ENCODE data around the gene SNAP23.

SNAP23 gene

GRCh38 chr15:42504631-42505030 lies 9.2 kb downstream of the SNAP23 start:
- no peak overlapping the region for H2AFZ ChIP-seq (ENCODE audit: low read length)
- H3K4me2 ChIP-seq (ENCODE audit: insufficient read depth, low read length, poor library complexity, severe bottlenecking), result no peak overlapping the region
- H3K4me3 ChIP-seq (ENCODE audit: low read length in 2 of 2), result no peak overlapping the region
- H3K36me3 ChIP-seq (replicated peaks in 1 of 2; ENCODE audit: control insufficient read depth in 2 of 2, insufficient read depth in 2 of 2, low read length in 2 of 2), result peaks cover 0 to 12% of the 10 kb centered on the region in 2 donors
- no peaks in the 10 kb centered on the region for H3K4me1 ChIP-seq (ENCODE audit: control insufficient read depth in 2 of 2, insufficient read depth in 1 of 2, low read depth in 1 of 2, low read length in 2 of 2)
- no peak overlapping the region for H2AK5ac ChIP-seq (ENCODE audit: low read depth, low read length)
- no peak overlapping the region for H3K18ac ChIP-seq (ENCODE audit: low read length)
- no peak overlapping the region for H2BK15ac ChIP-seq (ENCODE audit: low read length)
- H2BK12ac ChIP-seq (ENCODE audit: low read length), result no peak overlapping the region
- no peak overlapping the region for H4K8ac ChIP-seq (ENCODE audit: low read depth, low read length)
- H3K9me3 ChIP-seq (replicated peaks in 1 of 2; ENCODE audit: control insufficient read depth in 2 of 2, insufficient read depth in 1 of 2, low read depth in 1 of 2, low read length in 2 of 2), result no peaks in the 10 kb centered on the region
- no peak overlapping the region for H3K9ac ChIP-seq (ENCODE audit: low read depth, low read length, poor library complexity)
- no peak overlapping the region for H2BK120ac ChIP-seq (ENCODE audit: low read depth, low read length)
- no CpG with 5 or more reads among the region's 3 CpGs for WGBS, 2 donors (ENCODE audit: extremely low coverage in 2 of 2, insufficient read length in 2 of 2, insufficient replicate concordance in 1 of 2)
- H4K91ac ChIP-seq (ENCODE audit: low read depth, low read length, poor library complexity), result no peak overlapping the region
- no peak overlapping the region for H3K27ac ChIP-seq (replicated peaks; ENCODE audit: low read length)
- no peak overlapping the region for H3K4ac ChIP-seq (ENCODE audit: low read length)
- H3K14ac ChIP-seq (ENCODE audit: low read length), result no peak overlapping the region
- H3K23ac ChIP-seq (ENCODE audit: low read depth, low read length, poor library complexity), result no peak overlapping the region
- DNase-seq (ENCODE audit: low spot score), result no peak
- H3K27me3 ChIP-seq (ENCODE audit: control insufficient read depth in 3 of 3, insufficient read depth in 3 of 3, low read depth in 1 of 3, low read length in 3 of 3), result no peaks in the 10 kb centered on the region
- H3K79me1 ChIP-seq (ENCODE audit: low read depth, low read length), result no peaks in the 10 kb centered on the region
- H2BK5ac ChIP-seq (ENCODE audit: low read length), result no peak overlapping the region

GRCh38 chr15:42507514-42507913 lies 12.1 kb downstream of the SNAP23 start:
- Histone ChIP-seq H3K27me3 (ENCODE audit: control insufficient read depth in 3 of 3, insufficient read depth in 3 of 3, low read depth in 1 of 3, low read length in 3 of 3) (no peaks in the 10 kb centered on the region), H3K4ac (ENCODE audit: low read length) (no peak overlapping the region), H3K9ac (ENCODE audit: low read depth, low read length, poor library complexity) (no peak overlapping the region), H4K91ac (ENCODE audit: low read depth, low read length, poor library complexity) (no peak overlapping the region), H2BK15ac (ENCODE audit: low read length) (no peak overlapping the region), H3K23ac (ENCODE audit: low read depth, low read length, poor library complexity) (no peak overlapping the region), H3K79me1 (ENCODE audit: low read depth, low read length) (no peaks in the 10 kb centered on the region), H3K36me3 (replicated peaks in 1 of 2; ENCODE audit: control insufficient read depth in 2 of 2, insufficient read depth in 2 of 2, low read length in 2 of 2) (peaks cover 0 to 34% of the 10 kb centered on the region in 2 donors), H2BK120ac (ENCODE audit: low read depth, low read length) (no peak overlapping the region), H3K27ac (replicated peaks; ENCODE audit: low read length) (no peak overlapping the region), H3K4me1 (ENCODE audit: control insufficient read depth in 2 of 2, insufficient read depth in 1 of 2, low read depth in 1 of 2, low read length in 2 of 2) (no peaks in the 10 kb centered on the region), H2AK5ac (ENCODE audit: low read depth, low read length) (no peak overlapping the region), H4K8ac (ENCODE audit: low read depth, low read length) (no peak overlapping the region), H3K4me3 (ENCODE audit: low read length in 2 of 2) (no peak overlapping the region), H3K4me2 (ENCODE audit: insufficient read depth, low read length, poor library complexity, severe bottlenecking) (no peak overlapping the region), H2AFZ (ENCODE audit: low read length) (no peak overlapping the region), H3K9me3 (replicated peaks in 1 of 2; ENCODE audit: control insufficient read depth in 2 of 2, insufficient read depth in 1 of 2, low read depth in 1 of 2, low read length in 2 of 2) (no peaks in the 10 kb centered on the region), H3K18ac (ENCODE audit: low read length) (no peak overlapping the region), H2BK5ac (ENCODE audit: low read length) (no peak overlapping the region), H2BK12ac (ENCODE audit: low read length) (no peak overlapping the region), H3K14ac (ENCODE audit: low read length) (no peak overlapping the region)
- no peak for DNase-seq (ENCODE audit: low spot score)
- WGBS, 2 donors (ENCODE audit: extremely low coverage in 2 of 2, insufficient read length in 2 of 2, insufficient replicate concordance in 1 of 2), result no CpG with 5 or more reads among the region's 4 CpGs

- no peak overlapping the region for H3K27ac ChIP-seq (replicated peaks; ENCODE audit: low read length)
- H4K8ac ChIP-seq (ENCODE audit: low read depth, low read length), result no peak overlapping the region
- H3K23ac ChIP-seq (ENCODE audit: low read depth, low read length, poor library complexity), result no peak overlapping the region
- no peak overlapping the region for H3K4me3 ChIP-seq (ENCODE audit: low read length in 2 of 2)
- H3K4me1 ChIP-seq (ENCODE audit: control insufficient read depth in 2 of 2, insufficient read depth in 1 of 2, low read depth in 1 of 2, low read length in 2 of 2), result no peaks in the 10 kb centered on the region
- H3K4ac ChIP-seq (ENCODE audit: low read length), result no peak overlapping the region
- H3K27me3 ChIP-seq (ENCODE audit: control insufficient read depth in 3 of 3, insufficient read depth in 3 of 3, low read depth in 1 of 3, low read length in 3 of 3), result no peaks in the 10 kb centered on the region
- peaks cover 0 to 41% of the 10 kb centered on the region in 2 donors for H3K36me3 ChIP-seq (replicated peaks in 1 of 2; ENCODE audit: control insufficient read depth in 2 of 2, insufficient read depth in 2 of 2, low read length in 2 of 2)
- H3K9me3 ChIP-seq (replicated peaks in 1 of 2; ENCODE audit: control insufficient read depth in 2 of 2, insufficient read depth in 1 of 2, low read depth in 1 of 2, low read length in 2 of 2), result no peaks in the 10 kb centered on the region
- no peak overlapping the region for H2BK120ac ChIP-seq (ENCODE audit: low read depth, low read length)
- no peak overlapping the region for H2AK5ac ChIP-seq (ENCODE audit: low read depth, low read length)
- no peak overlapping the region for H4K91ac ChIP-seq (ENCODE audit: low read depth, low read length, poor library complexity)
- no CpG with 5 or more reads among the region's 9 CpGs for WGBS, 2 donors (ENCODE audit: extremely low coverage in 2 of 2, insufficient read length in 2 of 2, insufficient replicate concordance in 1 of 2)
- H2BK15ac ChIP-seq (ENCODE audit: low read length), result no peak overlapping the region
- H3K14ac ChIP-seq (ENCODE audit: low read length), result no peak overlapping the region
- H3K18ac ChIP-seq (ENCODE audit: low read length), result no peak overlapping the region
- DNase-seq (ENCODE audit: low spot score), result no peak
- no peak overlapping the region for H3K9ac ChIP-seq (ENCODE audit: low read depth, low read length, poor library complexity)
- H3K4me2 ChIP-seq (ENCODE audit: insufficient read depth, low read length, poor library complexity, severe bottlenecking), result no peak overlapping the region
- no peaks in the 10 kb centered on the region for H3K79me1 ChIP-seq (ENCODE audit: low read depth, low read length)
- no peak overlapping the region for H2BK12ac ChIP-seq (ENCODE audit: low read length)
- no peak overlapping the region for H2BK5ac ChIP-seq (ENCODE audit: low read length)
- no peak overlapping the region for H2AFZ ChIP-seq (ENCODE audit: low read length)
Measured at GRCh38 chr15:42508263-42508690, 12.8 kb downstream of the SNAP23 start.

- no peak overlapping the region for H3K14ac ChIP-seq (ENCODE audit: low read length)
- no peak overlapping the region for H2BK5ac ChIP-seq (ENCODE audit: low read length)
- no peak overlapping the region for H3K18ac ChIP-seq (ENCODE audit: low read length)
- H3K4me2 ChIP-seq (ENCODE audit: insufficient read depth, low read length, poor library complexity, severe bottlenecking), result no peak overlapping the region
- no peak overlapping the region for H2BK15ac ChIP-seq (ENCODE audit: low read length)
- H3K27me3 ChIP-seq (ENCODE audit: control insufficient read depth in 3 of 3, insufficient read depth in 3 of 3, low read depth in 1 of 3, low read length in 3 of 3), result no peaks in the 10 kb centered on the region
- H2BK12ac ChIP-seq (ENCODE audit: low read length), result no peak overlapping the region
- no peak overlapping the region for H4K91ac ChIP-seq (ENCODE audit: low read depth, low read length, poor library complexity)
- WGBS, 2 donors (ENCODE audit: extremely low coverage in 2 of 2, insufficient read length in 2 of 2, insufficient replicate concordance in 1 of 2), result no CpG with 5 or more reads among the region's 4 CpGs
- no peaks in the 10 kb centered on the region for H3K9me3 ChIP-seq (replicated peaks in 1 of 2; ENCODE audit: control insufficient read depth in 2 of 2, insufficient read depth in 1 of 2, low read depth in 1 of 2, low read length in 2 of 2)
- no peak overlapping the region for H3K4me3 ChIP-seq (ENCODE audit: low read length in 2 of 2)
- no peaks in the 10 kb centered on the region for H3K4me1 ChIP-seq (ENCODE audit: control insufficient read depth in 2 of 2, insufficient read depth in 1 of 2, low read depth in 1 of 2, low read length in 2 of 2)
- no peak for DNase-seq (ENCODE audit: low spot score)
- H2AFZ ChIP-seq (ENCODE audit: low read length), result no peak overlapping the region
- H4K8ac ChIP-seq (ENCODE audit: low read depth, low read length), result no peak overlapping the region
- no peak overlapping the region for H2AK5ac ChIP-seq (ENCODE audit: low read depth, low read length)
- no peak overlapping the region for H3K27ac ChIP-seq (replicated peaks; ENCODE audit: low read length)
- no peak overlapping the region for H3K4ac ChIP-seq (ENCODE audit: low read length)
- H3K79me1 ChIP-seq (ENCODE audit: low read depth, low read length), result no peaks in the 10 kb centered on the region
- no peak overlapping the region for H3K9ac ChIP-seq (ENCODE audit: low read depth, low read length, poor library complexity)
- H3K36me3 ChIP-seq (replicated peaks in 1 of 2; ENCODE audit: control insufficient read depth in 2 of 2, insufficient read depth in 2 of 2, low read length in 2 of 2), result peaks cover 4 to 55% of the 10 kb centered on the region in 2 donors
- H2BK120ac ChIP-seq (ENCODE audit: low read depth, low read length), result no peak overlapping the region
- H3K23ac ChIP-seq (ENCODE audit: low read depth, low read length, poor library complexity), result no peak overlapping the region
Measured at GRCh38 chr15:42510258-42511006, 15.0 kb downstream of the SNAP23 start.
